SIG-M5 treated with dmso at 0.1 percent for 504 hours (cell line): Measurements from ENCODE around the gene CYSRT1.

ENCODE experiments used
- DNase-seq: peaks from one replicate; lab custom pipeline; 2025; ENCODE audit not compliant: unreplicated experiment; lab: John Stamatoyannopoulos, UW

Gene CYSRT1

DNA sequence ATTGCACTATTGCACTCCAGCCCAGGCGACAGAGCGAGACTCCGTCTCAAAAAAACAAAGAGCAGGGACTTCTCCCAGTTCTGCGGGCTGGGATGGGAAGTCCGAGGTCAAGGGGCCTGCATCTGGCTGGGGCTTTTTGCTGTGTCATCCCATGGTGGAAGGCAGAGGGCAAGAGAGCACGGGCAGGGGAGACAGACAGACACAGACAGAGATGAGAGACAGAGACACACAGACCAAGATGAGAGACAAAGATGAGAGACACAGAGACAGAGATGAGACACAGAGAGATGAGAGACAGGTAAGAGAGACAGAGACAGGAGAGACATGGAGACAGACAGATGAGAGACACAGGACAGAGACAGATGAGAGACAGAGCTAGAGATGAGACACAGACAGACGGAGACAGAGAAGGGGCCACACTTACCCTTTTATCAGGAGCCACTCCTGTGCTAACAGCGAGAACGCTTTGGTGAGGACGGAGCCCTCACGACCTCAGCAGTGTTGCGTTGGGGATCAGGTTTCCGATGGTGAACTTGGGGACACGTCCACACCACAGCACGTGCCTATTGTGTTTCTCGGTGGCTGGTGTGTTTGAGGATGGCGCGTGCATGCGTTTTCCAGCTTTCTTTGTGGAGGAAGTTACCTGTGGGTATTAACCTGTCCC lies 43.7 kb downstream of the CYSRT1 start:
- no peak for DNase-seq

DNA sequence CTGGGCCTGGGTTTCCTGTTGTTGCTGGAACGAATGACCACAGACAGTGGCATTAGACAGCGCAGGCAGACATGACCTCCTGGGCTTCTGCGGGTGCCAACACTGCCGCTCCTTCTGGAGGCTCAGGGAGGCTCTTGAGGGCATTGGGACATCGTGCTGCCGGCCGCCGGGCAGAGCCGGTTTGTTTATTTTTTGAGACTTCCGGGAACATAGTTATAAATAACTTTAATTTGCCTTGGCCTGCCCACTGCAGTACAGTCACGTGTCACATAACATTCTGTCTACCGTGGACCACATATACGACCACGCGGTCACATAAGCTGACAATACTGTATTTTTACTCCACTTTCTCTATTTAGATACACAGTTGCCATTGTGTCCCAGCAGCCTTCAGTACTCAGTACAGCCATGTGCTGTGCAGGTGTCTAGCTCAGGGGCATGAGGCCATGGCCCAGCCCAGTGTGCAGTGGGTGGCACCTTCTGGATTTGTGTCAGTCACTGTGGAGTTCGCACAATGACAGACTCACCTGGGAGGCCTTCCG lies 44.3 kb downstream of the CYSRT1 start:
- no peak for DNase-seq

DNA sequence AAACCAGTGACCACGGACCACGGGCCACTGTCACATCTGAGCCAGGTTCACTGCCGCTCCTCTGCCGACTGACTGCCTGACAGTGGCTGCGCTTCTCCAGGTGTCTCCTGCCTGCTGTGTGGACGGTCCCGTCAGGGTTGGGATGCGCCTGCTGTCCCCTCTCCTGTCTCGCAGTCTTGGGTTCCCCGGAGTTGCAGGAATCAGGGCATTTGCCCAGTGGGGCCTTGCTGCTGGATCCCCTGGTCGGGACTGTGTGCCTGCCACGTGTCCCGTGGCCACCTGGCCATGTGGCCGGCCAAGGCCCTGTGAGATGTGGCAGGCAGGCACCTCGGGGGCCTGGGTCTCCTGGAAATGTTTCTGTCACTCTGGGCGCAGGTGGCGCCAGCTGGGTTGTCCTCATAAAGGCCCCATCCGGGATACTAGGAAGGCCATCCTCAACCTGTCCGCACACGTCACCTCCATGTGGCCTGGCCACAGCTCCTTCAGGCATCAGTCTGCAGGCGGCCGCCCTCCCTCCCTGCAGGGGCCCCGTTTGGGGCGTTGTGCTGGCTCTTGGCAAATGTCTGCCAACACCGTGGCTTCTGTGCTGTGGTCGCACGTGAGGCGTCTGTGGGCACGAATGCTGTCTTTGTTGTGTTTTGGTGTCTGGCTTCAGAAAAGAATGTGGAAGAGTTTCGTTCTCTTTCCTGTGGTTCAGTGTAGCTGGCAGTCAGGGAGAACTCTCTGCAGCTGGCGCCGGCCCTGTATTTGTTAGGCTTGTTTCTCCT lies 46.1 kb downstream of the CYSRT1 start:
- DNase-seq: no peak

- no peak for DNase-seq
Measured at GRCh38 chr9:137271696-137272076, 46.7 kb downstream of the CYSRT1 start.

GRCh38 chr9:137272241-137273094 lies 47.5 kb downstream of the CYSRT1 start:
- DNase-seq: no peak

DNA sequence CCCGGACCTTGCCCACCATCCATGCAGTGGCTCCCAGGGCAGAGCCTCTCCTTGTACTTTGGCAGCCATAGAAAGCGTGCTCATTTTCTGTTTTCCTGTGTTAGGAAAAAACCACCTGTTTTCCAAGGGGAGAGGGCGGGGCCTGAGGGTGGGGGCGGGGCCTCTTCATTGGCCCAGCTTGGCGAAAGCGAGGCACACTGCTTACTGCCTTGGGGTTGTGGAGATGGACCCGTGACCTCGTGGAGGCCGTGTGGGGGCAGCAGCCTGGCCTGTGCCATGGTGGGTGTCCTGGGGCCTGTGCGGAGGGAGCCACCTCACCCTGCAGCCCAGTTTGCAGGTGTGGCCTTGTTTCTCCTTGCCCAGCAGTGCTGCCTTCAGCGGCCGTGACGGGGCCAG lies 48.1 kb downstream of the CYSRT1 start:
- no peak for DNase-seq

DNA sequence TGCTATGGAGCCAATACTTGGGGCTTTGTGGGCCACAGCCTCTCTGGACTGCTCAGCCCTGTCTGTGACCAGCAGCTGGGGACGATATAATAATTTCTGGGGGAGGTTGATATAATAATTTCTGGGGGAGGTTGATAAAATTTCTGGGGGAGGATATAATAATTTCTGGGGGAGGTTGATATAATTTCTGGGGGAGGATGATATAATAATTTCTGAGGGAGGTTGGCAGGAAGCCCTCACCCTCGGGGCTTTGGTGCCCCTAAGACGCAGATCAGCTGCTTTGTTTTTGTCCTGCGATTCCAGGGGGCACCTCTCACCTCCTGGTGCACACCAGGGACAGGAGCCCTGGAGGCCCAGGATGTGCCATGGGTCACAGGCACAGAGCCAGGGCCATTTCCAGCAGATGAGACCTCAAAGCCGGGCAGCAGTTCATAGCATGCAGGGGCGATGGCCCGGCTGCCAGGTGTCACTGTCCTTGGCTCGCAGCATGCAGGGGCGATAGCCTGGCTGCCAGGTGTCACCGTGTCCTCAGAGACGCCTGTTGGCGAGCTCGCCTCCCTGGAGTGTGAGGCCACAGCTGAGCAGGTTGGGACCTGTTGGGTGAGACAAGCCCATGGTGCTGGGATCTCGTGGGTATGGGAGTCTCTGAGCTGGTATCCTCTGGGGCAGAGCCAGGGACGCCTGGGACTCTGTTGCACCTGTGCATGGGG lies 48.8 kb downstream of the CYSRT1 start:
- no peak for DNase-seq

GRCh38 chr9:137275203-137275587 lies 50.2 kb downstream of the CYSRT1 start:
- DNase-seq: no peak
